Stimulated activated CD8-positive, alpha-beta memory T cell treated with anti-CD3 and anti-CD28 coated beads, Interleukin-4, amount 100 ng/mL, for 4 hours (primary cell): Measurements from ENCODE around the gene HK1.
A peak's percentile ranks its signal among the peaks of the same experiment; 100 is the strongest.
"Not testable (repeated sequence)": the region's sequence is repeated elsewhere in the genome, so short reads cannot be mapped to it uniquely, and the experiment has no call there.

Source experiments
- DNase-seq, 2 donors: peaks; one replicate each; pipeline ENCODE4 v3.0.0-alpha.2; 2020; ENCODE audit warnings: low read depth in 2 of 2, low spot score in 1 of 2

Gene HK1

GRCh38 chr10:69307434-69307833 lies 29.1 kb downstream of the HK1 start:
- no peak for DNase-seq

DNA sequence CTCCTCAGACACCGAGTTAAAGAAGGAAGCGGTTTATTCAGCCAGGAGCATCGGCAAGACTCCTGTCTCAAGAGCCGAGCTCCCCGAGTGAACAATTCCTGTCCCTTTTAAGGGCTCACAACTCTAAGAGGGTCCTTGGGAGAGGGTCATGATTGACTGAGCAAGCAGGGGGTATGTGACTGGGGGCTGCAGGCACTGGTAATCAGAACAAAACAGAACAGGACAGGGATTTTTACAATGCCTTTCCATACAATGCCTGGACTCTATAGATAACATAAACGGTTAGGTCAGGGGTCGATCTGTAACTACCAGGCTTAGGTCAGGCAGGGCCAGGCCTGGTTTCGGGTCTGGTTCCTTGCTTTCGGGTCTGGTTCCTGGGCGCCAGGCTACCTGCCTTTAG lies 30.0 kb downstream of the HK1 start:
- not testable (repeated sequence) for DNase-seq

DNA sequence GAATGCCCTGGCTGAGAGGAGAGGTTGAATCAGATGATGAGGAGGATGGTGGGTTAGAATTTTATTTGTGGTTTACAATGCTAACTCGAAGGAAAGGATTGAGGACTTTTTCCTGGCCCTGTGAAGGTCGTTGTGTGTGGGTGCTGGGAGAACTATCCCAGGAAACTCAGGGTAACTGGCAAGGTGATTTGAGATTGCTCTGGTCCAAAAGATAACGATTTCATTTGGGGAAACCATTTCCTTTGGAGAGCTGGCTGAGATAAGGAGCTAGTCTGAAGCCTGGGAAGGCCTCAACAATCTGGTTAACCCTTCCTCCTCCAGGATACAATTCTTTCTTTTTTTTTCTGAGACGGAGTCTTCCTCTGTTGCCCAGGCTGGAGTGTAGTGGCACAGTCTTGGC lies 33.0 kb downstream of the HK1 start:
- no peak for DNase-seq

- no peak for DNase-seq
Measured at GRCh38 chr10:69312528-69312927, 34.2 kb downstream of the HK1 start.

GRCh38 chr10:69315100-69315542 lies 36.8 kb downstream of the HK1 start:
- DNase-seq = no peak

- DNase-seq = no peak
Measured at GRCh38 chr10:69315610-69316312, 37.5 kb downstream of the HK1 start.

DNA sequence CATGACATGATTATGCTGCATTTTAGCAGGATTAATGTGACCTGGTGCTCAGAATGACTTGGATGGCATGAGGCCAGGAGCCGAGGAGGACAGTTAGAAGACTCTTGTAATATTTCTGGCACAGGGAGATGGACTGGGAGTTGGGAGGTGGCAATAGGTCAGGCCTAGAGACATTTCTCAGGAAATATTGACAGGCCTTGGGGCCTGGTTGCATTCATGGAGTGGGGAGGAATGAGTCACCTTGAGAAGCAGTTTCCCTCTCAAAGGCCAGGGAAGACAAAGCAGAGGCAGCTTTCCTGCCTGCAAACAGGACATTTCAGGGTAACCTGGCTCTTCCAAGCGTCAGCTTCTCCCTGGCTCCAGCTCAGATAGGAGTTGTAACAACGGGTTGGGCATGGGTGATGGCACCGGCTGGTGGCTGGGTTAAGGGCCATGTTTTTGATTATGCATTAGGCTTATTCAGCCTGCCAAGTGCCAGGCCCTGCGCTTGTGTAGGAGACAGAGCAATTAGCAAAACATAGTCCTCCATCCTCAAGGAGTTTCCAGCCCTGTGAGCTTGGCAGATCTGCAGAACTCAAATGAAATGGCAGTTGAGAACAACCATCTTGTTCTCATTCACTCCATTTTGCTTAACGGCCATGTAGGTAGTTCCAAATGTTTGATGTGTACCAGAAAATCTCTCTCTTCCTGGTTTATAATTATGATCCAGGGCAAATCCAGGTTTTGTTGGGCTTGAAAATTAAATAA lies 38.2 kb downstream of the HK1 start:
- no peak for DNase-seq

DNA sequence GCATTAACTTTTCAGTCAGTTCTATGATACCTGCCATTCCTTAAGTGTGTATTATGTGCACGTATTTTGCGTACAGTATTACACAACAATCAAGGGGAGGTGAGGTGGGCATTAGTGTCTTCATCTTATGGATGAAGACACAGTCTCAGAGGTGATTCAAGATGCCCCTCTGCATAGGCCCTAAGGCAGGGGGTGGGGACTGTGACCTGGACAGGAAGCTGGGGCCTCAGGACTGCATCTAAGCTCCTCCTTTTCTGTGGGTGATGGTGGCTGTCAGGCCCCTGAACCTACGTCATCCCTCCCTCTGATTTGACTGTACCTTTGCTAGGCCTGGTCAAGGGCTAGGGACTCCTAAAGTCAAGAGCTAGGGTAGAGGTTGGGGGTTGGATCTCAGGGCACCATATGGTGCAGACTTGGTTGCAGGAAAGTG lies 38.9 kb downstream of the HK1 start:
- DNase-seq = no peak

GRCh38 chr10:69317626-69318105 lies 39.4 kb downstream of the HK1 start:
- no peak for DNase-seq

DNA sequence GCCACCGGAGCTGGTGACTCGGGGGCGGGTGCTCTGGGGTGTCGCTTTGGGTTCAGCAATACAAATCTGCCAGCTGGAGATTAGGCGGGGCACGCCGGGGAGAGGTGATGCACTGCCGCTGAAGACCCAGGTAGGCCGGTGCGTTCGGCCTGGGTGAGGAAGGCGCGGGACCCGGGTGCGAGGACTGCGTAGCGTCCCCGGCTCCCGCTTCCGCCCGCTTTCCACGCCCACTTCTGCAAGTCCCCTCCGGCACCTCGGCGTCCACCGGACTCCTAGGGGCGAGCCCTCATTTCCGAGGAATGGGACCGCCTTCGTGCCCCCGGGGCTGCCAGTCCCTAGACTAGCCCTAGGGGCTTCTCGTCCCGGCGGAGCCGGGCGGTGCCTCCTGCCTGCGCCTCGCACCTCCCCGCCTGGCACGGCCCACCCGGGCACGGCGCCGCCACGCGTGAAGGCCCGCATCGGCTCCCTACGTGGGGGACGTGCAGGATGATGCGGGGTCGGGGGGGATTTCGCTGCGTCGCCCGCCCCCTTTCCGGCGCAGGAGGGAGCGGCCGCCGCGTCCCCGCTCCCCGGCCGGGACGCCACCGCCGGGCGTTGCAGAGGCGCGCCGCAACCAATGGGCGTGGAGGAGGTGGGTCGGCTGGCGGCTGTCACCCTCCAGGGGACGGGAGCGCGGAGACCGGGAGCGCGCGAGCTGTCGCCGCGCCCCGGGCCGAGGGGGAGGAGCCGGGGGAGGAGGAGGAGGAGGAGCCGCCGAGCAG lies 40.0 kb downstream of the HK1 start:
- DNase-seq = peak; percentile 70 to 84

- DNase-seq = peak; percentile 48 to 59
Measured at GRCh38 chr10:69318867-69319727, 40.8 kb downstream of the HK1 start.

GRCh38 chr10:69319841-69320316 lies 41.6 kb downstream of the HK1 start:
- DNase-seq = no peak

GRCh38 chr10:69320521-69320920 lies 42.2 kb downstream of the HK1 start:
- DNase-seq = no peak

DNA sequence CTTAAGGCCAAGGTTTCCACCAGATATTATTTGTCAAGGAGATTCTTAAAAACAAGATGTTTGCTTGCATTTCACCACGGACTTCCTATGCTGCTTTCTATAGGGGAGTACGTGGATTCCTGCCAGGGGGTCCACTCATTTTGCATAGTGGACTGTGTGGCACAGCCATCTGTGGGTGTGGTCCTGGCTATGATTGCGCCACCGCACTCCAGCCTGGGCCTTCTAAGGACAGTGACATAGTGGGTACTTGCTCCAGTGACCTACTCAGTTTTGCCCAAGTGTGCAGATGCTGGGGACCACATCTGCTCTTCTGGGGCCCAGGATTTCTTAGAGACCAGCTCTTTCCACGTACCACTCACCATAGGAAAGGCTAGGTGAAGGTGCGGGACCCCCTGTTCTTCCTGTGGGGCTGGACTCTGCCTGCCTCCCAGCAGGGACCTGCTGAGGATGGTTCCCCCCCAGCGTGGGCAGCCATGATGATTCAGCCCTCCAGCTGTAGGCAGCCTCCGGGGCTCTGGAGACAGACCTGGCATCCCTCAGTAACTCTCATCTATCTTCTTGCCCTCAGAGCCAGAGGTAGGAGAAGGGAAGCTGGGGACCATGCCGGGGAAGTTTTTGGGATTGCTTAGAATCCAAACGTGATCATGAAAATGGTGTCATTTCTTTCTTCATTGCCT lies 42.9 kb downstream of the HK1 start:
- no peak for DNase-seq

- no peak for DNase-seq
Measured at GRCh38 chr10:69321865-69322264, 43.6 kb downstream of the HK1 start.

DNA sequence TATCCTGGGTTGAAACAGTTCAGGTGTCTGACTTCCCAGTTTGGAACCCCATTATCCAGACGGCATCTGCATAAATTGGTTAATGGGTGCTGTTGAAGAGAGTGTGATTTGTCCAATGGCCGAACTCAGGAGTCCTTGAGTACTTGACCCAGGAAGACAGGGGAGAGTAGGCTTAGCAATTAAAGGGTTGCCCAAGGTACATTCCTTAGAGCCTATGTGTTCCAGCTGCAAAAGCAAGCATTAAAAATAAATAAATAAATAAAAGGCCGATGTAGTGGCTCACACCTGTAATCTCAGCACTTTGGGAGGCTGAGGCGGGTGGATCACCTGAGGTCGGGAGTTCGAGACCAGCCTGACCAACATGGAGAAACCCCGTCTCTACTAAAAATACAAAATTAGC lies 44.0 kb downstream of the HK1 start:
- not testable (repeated sequence) for DNase-seq

DNA sequence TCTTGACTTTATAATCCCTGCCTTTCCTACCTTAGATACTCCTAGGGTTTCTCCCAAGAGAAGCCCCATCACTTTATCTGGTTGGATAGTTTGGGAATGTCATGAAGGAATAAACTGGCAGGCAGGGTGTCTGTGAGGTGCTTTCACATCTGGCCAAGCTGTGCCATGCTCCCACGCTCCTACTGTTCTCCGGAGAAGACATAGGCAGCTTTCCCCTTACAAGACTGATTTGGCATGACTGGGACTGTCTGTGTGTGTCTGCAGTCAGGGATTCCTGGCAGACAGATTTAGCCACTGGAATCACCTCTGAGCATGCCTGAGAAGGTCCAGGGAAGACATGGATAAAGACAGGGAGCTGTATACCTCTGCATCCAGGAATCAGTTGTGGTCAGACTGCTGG lies 45.3 kb downstream of the HK1 start:
- DNase-seq = no peak

GRCh38 chr10:69324583-69324982 lies 46.3 kb downstream of the HK1 start:
- no peak for DNase-seq

- not testable (repeated sequence) for DNase-seq
Measured at GRCh38 chr10:69325637-69326523, 47.6 kb downstream of the HK1 start.
